NCI-H2107 treated with DMSO at 0.1 percent for 48 hours (cell line): ENCODE measurements around the gene TBCD.
A peak's percentile ranks its signal among the peaks of the same experiment; 100 is the strongest.

Experiments used
- DNase-seq: peaks from one replicate; lab custom pipeline; 2025; ENCODE audit not compliant: unreplicated experiment; lab: John Stamatoyannopoulos, UW

TBCD gene

GRCh38 chr17:82831041-82831817, 79.4 kb downstream of the TBCD start:
- DNase-seq: no peak

- no peak for DNase-seq
Measured at GRCh38 chr17:82831818-82832200, 79.9 kb downstream of the TBCD start.

GRCh38 chr17:82832411-82832810, 80.5 kb downstream of the TBCD start:
- DNase-seq: peak; percentile 42

- no peak for DNase-seq
Measured at GRCh38 chr17:82832881-82833475, 81.1 kb downstream of the TBCD start.

GRCh38 chr17:82835122-82835521, 83.3 kb downstream of the TBCD start:
- no peak for DNase-seq

GRCh38 chr17:82835766-82836512, 84.1 kb downstream of the TBCD start:
- DNase-seq: peak; percentile 70

- DNase-seq: peak; percentile 92
Measured at GRCh38 chr17:82836823-82837357, 85.0 kb downstream of the TBCD start.

GRCh38 chr17:82837586-82838320, 85.9 kb downstream of the TBCD start:
- peak; percentile 28 for DNase-seq

GRCh38 chr17:82838386-82839063, 86.7 kb downstream of the TBCD start:
- peak; percentile 52 for DNase-seq

GRCh38 chr17:82839617-82840292, 87.9 kb downstream of the TBCD start, which contains the start of gene ZNF750:
ZNF750 (minus strand) TSS chr17:82840022; CDS start chr17:82832454, 7,568 bp downstream.
- DNase-seq: peak; percentile 69

- no peak for DNase-seq
Measured at GRCh38 chr17:82840431-82840831, 88.6 kb downstream of the TBCD start.

- DNase-seq: no peak
Measured at GRCh38 chr17:82841921-82842596, 90.2 kb downstream of the TBCD start.

GRCh38 chr17:82843904-82844680, 92.2 kb downstream of the TBCD start:
- DNase-seq: no peak

GRCh38 chr17:82844796-82845162, 92.9 kb downstream of the TBCD start:
- DNase-seq: no peak

GRCh38 chr17:82845163-82845807, 93.4 kb downstream of the TBCD start:
- DNase-seq: no peak

- no peak for DNase-seq
Measured at GRCh38 chr17:82846061-82846691, 94.3 kb downstream of the TBCD start.

- DNase-seq: peak; percentile 92
Measured at GRCh38 chr17:82848022-82848592, 96.2 kb downstream of the TBCD start.
